BE2C (cell line): ENCODE measurements around the gene CCDC14.
"Not testable (repeated sequence)": the region's sequence is repeated elsewhere in the genome, so short reads cannot be mapped to it uniquely, and the experiment has no call there.

Source experiments
- DNase-seq: peaks from one replicate; pipeline ENCODE4 v3.0.0-alpha.2; 2020
- H3K27me3 ChIP-seq: fragments of 250-450 bp; sonication (Bioruptor Pico); 2 replicates; pipeline ENCODE4 v1.5.1; 2020; ENCODE audit warnings: mild to moderate bottlenecking
- H3K36me3 ChIP-seq: fragments of 250-450 bp; sonication (Bioruptor Pico); 2 replicates; pipeline ENCODE4 v1.5.1; 2020; ENCODE audit warnings: mild to moderate bottlenecking
- H3K4me1 ChIP-seq: fragments of 250-450 bp; sonication (Bioruptor Pico); 2 replicates; pipeline ENCODE4 v1.5.1; 2020
- H3K4me3 ChIP-seq: 2 replicates; pipeline ENCODE4 v1.5.1; 2011; ENCODE audit warnings: low read depth, low read length
- H3K9me3 ChIP-seq: fragments of 250-450 bp; sonication (Bioruptor Pico); 2 replicates; pipeline ENCODE4 v1.5.1; 2020
- TF ChIP-seq, protein P1 (sequence below): IDR thresholded peaks from 2 replicates; pipeline ENCODE4 v1.5.1; 2012; ENCODE audit warnings: mild to moderate bottlenecking, low read depth, low read length

CCDC14 gene

GRCh38 chr3:123971406-123971805, 10.4 kb upstream of the CCDC14 start:
- Histone ChIP-seq H3K9me3 (no peaks in the 10 kb centered on the region), H3K36me3 (no peaks in the 10 kb centered on the region), H3K27me3 (no peaks in the 10 kb centered on the region), H3K4me3 (no peak overlapping the region), H3K4me1 (no peaks in the 10 kb centered on the region)
- TF ChIP-seq, protein P1, sequence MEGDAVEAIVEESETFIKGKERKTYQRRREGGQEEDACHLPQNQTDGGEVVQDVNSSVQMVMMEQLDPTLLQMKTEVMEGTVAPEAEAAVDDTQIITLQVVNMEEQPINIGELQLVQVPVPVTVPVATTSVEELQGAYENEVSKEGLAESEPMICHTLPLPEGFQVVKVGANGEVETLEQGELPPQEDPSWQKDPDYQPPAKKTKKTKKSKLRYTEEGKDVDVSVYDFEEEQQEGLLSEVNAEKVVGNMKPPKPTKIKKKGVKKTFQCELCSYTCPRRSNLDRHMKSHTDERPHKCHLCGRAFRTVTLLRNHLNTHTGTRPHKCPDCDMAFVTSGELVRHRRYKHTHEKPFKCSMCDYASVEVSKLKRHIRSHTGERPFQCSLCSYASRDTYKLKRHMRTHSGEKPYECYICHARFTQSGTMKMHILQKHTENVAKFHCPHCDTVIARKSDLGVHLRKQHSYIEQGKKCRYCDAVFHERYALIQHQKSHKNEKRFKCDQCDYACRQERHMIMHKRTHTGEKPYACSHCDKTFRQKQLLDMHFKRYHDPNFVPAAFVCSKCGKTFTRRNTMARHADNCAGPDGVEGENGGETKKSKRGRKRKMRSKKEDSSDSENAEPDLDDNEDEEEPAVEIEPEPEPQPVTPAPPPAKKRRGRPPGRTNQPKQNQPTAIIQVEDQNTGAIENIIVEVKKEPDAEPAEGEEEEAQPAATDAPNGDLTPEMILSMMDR: no peak
- peak; percentile 12 for DNase-seq

DNA sequence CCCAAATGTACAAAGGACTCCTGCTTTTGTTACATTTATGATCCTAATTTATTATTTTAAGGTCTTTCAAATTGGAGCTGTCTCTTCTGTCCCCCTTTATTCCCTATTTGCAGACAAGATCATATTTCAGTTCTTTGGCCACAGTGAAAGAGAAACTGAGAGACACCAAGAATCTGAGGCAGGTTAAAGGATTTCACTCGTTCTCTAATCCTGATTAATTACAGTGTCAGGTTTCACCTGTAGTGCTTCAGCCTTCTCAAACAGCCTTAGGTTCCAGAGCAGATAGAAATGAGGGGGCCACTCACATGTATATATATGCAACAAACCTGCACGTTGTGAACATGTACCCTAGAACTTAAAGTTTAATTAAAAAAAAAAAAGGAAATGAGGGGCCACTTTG, 6.2 kb upstream of the CCDC14 start:
- H3K9me3 ChIP-seq, H3K4me3 ChIP-seq, DNase-seq, H3K36me3 ChIP-seq, H3K27me3 ChIP-seq, H3K4me1 ChIP-seq: not testable (repeated sequence)

GRCh38 chr3:123966799-123967198, 5.8 kb upstream of the CCDC14 start:
- DNase-seq, H3K27me3 ChIP-seq, H3K9me3 ChIP-seq, H3K36me3 ChIP-seq, H3K4me1 ChIP-seq, H3K4me3 ChIP-seq: not testable (repeated sequence)

DNA sequence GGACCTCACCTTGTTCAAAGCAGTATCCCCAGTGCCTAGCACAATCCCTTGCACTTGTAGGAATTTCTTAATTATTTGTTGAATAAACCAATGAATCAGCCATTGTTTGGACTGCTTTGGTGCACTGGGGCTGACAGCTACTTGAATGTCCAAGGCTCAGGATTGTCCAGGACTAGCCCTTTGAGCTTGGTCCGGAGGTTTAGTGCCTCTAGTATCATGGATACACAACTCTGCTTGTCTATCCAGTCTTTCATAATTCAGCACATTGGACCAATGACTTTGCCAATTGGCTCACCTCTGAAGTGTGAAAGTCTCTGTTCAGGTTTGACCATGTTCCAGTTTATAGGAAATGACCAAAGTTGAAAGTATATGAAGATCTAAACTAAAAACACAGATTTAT, 3.8 kb upstream of the CCDC14 start:
- not testable (repeated sequence) for H3K36me3 ChIP-seq, DNase-seq, H3K9me3 ChIP-seq, H3K4me1 ChIP-seq, H3K4me3 ChIP-seq, H3K27me3 ChIP-seq

- H3K4me3 ChIP-seq: peak overlapping the region; percentile 98
- no peak for DNase-seq
- H3K9me3 ChIP-seq: no peaks in the 10 kb centered on the region
- no peaks in the 10 kb centered on the region for H3K27me3 ChIP-seq
- TF ChIP-seq, protein P1: no peak
- no peaks in the 10 kb centered on the region for H3K4me1 ChIP-seq
- H3K36me3 ChIP-seq: no peaks in the 10 kb centered on the region; the same call in 1 of the 2 replicates
Observed at GRCh38 chr3:123961508-123961856, 453 bp upstream of the CCDC14 start.

DNA sequence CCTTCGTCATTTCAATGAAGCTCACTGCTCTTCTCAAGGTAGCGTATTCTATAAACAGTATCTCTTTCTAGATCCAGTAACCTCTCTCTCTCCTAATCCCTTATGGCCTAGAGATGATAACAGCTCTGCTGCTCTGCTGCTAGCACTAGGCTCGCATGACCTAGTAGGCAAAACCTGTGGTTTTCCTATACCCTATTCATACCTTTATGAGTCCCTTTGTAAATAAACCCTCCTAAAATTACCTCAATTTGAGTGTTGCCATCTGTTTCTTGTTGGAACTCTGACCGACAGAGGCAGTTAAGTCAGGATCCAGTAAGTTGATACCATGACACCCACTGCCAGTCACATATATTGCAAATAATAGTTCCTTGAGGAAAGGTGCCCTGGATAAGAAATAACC, 7.3 kb downstream of the CCDC14 start:
- no peak for DNase-seq
- Histone ChIP-seq H3K9me3 (no peaks in the 10 kb centered on the region; the same call in 1 of the 2 replicates), H3K4me1 (no peaks in the 10 kb centered on the region), H3K4me3 (no peak overlapping the region), H3K27me3 (no peaks in the 10 kb centered on the region), H3K36me3 (peaks cover 54% of the 10 kb centered on the region)
- TF ChIP-seq, protein P1: no peak

DNA sequence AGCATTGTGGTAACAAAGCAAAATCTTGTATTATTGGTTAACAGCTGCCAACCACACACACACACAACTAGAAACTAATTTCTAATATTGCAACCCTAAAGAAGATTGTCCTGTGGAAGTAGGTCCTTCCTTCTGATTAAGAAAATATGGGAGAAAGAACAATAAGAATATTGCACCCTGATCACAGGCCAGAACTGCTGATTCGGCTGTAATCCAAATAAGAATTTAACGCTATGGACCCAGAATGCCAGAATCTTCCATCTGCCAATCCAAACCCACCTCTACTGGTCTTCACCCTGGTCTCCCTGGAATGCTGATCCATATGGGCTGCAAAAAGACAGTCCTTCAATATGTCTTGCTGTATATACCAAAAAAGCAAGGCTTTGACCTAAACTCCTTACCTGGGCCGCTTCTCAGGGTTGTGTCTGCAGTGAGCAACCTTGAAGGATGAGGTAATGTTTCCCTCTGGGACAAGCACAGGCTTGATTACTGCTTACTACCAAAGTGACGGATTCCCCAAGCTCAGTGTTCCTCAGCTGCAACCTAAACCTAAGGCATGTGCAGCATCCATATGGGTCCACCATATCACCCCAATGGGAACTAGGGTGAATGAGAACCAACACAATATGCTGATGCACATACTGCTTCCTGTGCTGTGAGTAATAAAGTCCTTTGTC, 8.0 kb downstream of the CCDC14 start:
- Histone ChIP-seq H3K4me3 (no peak overlapping the region), H3K27me3 (no peaks in the 10 kb centered on the region), H3K9me3 (no peaks in the 10 kb centered on the region; the same call in 1 of the 2 replicates), H3K4me1 (no peaks in the 10 kb centered on the region), H3K36me3 (peaks cover 60% of the 10 kb centered on the region)
- DNase-seq: no peak
- TF ChIP-seq, protein P1: no peak
